ENCODE data around the gene C17orf67. TPM values are rescaled to one million over a fixed set of nuclear protein-coding genes. Genes with fewer than 3 reads are reported as not detected.

Gene C17orf67
- total and polyA plus RNA-seq, 2 of the 8 experiments (the other 6 are each of a cell fraction or from before 2014, with no cell fraction given): 0.67 to 2.2 TPM

- Histone ChIP-seq H2BK12ac (ENCODE audit: low read depth, low read length) (no peak overlapping the region), H2BK20ac (ENCODE audit: low read length) (no peak overlapping the region), H3K23me2 (ENCODE audit: low read depth, low read length) (no peaks in the 10 kb centered on the region; the same call in 1 of the 2 replicates), H3K9me3 (ENCODE audit: insufficient read depth in 2 of 2, low read depth in 1 of 2, low read length in 1 of 2) (no peaks in the 10 kb centered on the region), H2BK15ac (ENCODE audit: low read length) (no peak overlapping the region), H3K4me2 (ENCODE audit: insufficient read depth in 1 of 2, low read depth in 2 of 2, low read length in 2 of 2) (no peak overlapping the region), H3K9ac (replicated peaks in 1 of 4; ENCODE audit: extremely low read depth in 1 of 4, low read depth in 3 of 4, low read length in 3 of 4) (no peak overlapping the region), H3K14ac (ENCODE audit: insufficient read length) (no peak overlapping the region), H4K91ac (replicated peaks; ENCODE audit: insufficient read length, low read length) (no peak overlapping the region), H3K18ac (ENCODE audit: extremely low read depth, low read length) (no peak overlapping the region), H3K27ac (ENCODE audit: low read depth, low read length) (no peak overlapping the region), H2BK5ac (ENCODE audit: low read depth, low read length) (no peak overlapping the region), H4K8ac (ENCODE audit: extremely low read depth, insufficient read depth, low read length) (no peak overlapping the region), H3K4me3 (ENCODE audit: extremely low read depth in 1 of 4, insufficient read depth in 2 of 4, low read depth in 3 of 4, low read length in 4 of 4) (no peak overlapping the region), H4K5ac (ENCODE audit: insufficient read length, low read depth, low read length) (no peak overlapping the region), H3K36me3 (ENCODE audit: control insufficient read depth in 2 of 4, insufficient read depth in 4 of 4, low read length in 3 of 4) (no peaks in the 10 kb centered on the region), H3K56ac (replicated peaks; ENCODE audit: insufficient read length, low read depth, low read length) (no peak overlapping the region), H2AK5ac (ENCODE audit: low read depth, low read length) (no peak overlapping the region), H3K4ac (replicated peaks; ENCODE audit: insufficient read length, low read depth, low read length) (no peak overlapping the region), H3K79me2 (ENCODE audit: control insufficient read depth in 1 of 2, insufficient read depth in 2 of 2, low read length in 2 of 2) (no peaks in the 10 kb centered on the region), H2BK120ac (replicated peaks; ENCODE audit: low read depth, low read length) (no peak overlapping the region), H3K79me1 (ENCODE audit: low read depth, low read length) (no peaks in the 10 kb centered on the region), H4K20me1 (replicated peaks in 1 of 2; ENCODE audit: control insufficient read depth in 1 of 2, insufficient read depth in 2 of 2, low read length in 2 of 2) (no peaks in the 10 kb centered on the region), H2AFZ (ENCODE audit: low read length) (no peak overlapping the region), H3K27me3 (replicated peaks in 1 of 4; ENCODE audit: control insufficient read depth in 3 of 4, extremely low read depth in 1 of 4, insufficient read depth in 3 of 4, low read length in 3 of 4) (no peaks in the 10 kb centered on the region), H3K4me1 (replicated peaks in 1 of 4; ENCODE audit: control insufficient read depth in 3 of 4, insufficient read depth in 4 of 4, low read length in 3 of 4) (peaks cover 0 to 2% (median 0%) of the 10 kb centered on the region in 4 experiments; a peak in 1 of 7 replicates), H3K23ac (ENCODE audit: insufficient read length) (no peak overlapping the region)
- WGBS, 2 experiments (ENCODE audit: extremely low coverage in 1 of 2, insufficient coverage in 1 of 2, insufficient read length in 1 of 2, insufficient replicate concordance in 2 of 2, low coverage in 1 of 2, low lambda C conversion rate in 2 of 2, missing lambda C conversion rate in 1 of 2): 85% methylated on average over 4 of the region's 4 CpGs; no CpG with 5 or more reads in 1 of the 2 experiments
- ChIA-PET CTCF (ENCODE audit: partially characterized antibody) (no interaction called here), POLR2A (ENCODE audit: partially characterized antibody) (no interaction called here)
- TF ChIP-seq ATF2 (IDR thresholded peaks at IDR 0.05; ENCODE audit: low read length) (no peak), JUN (IDR thresholded peaks at IDR 0.05; ENCODE audit: low read depth, low read length) (no peak), RAD21 (IDR thresholded peaks at IDR 0.05 in 1 of 2, conservative IDR thresholded peaks at IDR 0.05 in 1 of 2; ENCODE audit: low read depth in 2 of 2, low read length in 2 of 2) (no peak), FOSL1 (IDR thresholded peaks at IDR 0.05; ENCODE audit: insufficient read depth, low read depth, low read length) (no peak)
- DNase-seq (ENCODE audit: low read depth in 1 of 2, low spot score in 2 of 2) (no peak), FAIRE-seq (no peak)
These were observed 91.1 kb downstream of the C17orf67 start for GRCh38 chr17:56742601-56743000.

All from H1 (cell line).